K562 (cell line): Measurements from ENCODE around the gene HOXB4. TPM values are rescaled to one million over a fixed set of nuclear protein-coding genes. Genes with fewer than 3 reads are reported as not detected.

Experiments used
- ATF7 ChIP-seq: fragments of 450-650 bp; IDR thresholded peaks from 2 replicates; pipeline ENCODE4 v1.7.1; 2014; ENCODE audit warnings: mild to moderate bottlenecking, moderate library complexity
- CHCHD3 ChIP-seq: fragments of 250-450 bp; sonication (Bioruptor Pico); IDR thresholded peaks from 2 replicates; pipeline ENCODE4 v2.1.2; 2022; ENCODE audit warnings: mild to moderate bottlenecking
- CHD1 ChIP-seq: fragments of 200-600 bp; sonication (generic); IDR thresholded peaks from one replicate; pipeline ENCODE4 v1.6.1; 2012; ENCODE audit warnings: mild to moderate bottlenecking, moderate library complexity, low read length, inconsistent platforms
- CHD2 ChIP-seq: IDR thresholded peaks from 2 replicates; pipeline ENCODE4 v1.6.1; 2011; ENCODE audit warnings: low read depth, low read length
- ELK1 ChIP-seq: sonication (generic); formaldehyde crosslinking; IDR thresholded peaks from 2 replicates; pipeline ENCODE4 v1.8.1; 2022; ENCODE audit warnings: missing genetic modification reagents
- HMGN3 ChIP-seq: IDR thresholded peaks from 2 replicates; pipeline ENCODE4 v1.6.1; 2011; ENCODE audit warnings: borderline replicate concordance, low read depth, mild to moderate bottlenecking, mixed read lengths, low read length; ENCODE audit not compliant: insufficient read length; ENCODE audit errors: extremely low read depth
- HOXB6 ChIP-seq: fragments of 250-450 bp; sonication (Bioruptor Pico); IDR thresholded peaks from 2 replicates; pipeline ENCODE4 v1.5.1; 2022; ENCODE audit warnings: mild to moderate bottlenecking, borderline replicate concordance
- KLF16 ChIP-seq: IDR thresholded peaks from 2 replicates; pipeline ENCODE4 v1.6.1; 2016; ENCODE audit warnings: antibody characterized with exemption
- MCM5 ChIP-seq: fragments of 450-650 bp; IDR thresholded peaks from 2 replicates; pipeline ENCODE4 v1.6.1; 2016; ENCODE audit warnings: low read depth
- MEF2A ChIP-seq: IDR thresholded peaks from 2 replicates; pipeline ENCODE4 v1.6.1; 2011; ENCODE audit warnings: low read depth, mild to moderate bottlenecking, low read length, moderate library complexity; ENCODE audit not compliant: control insufficient read depth
- PCBP2 ChIP-seq: fragments of 200-400 bp; formaldehyde crosslinking; IDR thresholded peaks from 2 replicates; pipeline ENCODE4 v1.6.1; 2018; ENCODE audit warnings: low read length, low read depth, mild to moderate bottlenecking, moderate library complexity; ENCODE audit not compliant: poor library complexity, severe bottlenecking
- RBBP5 ChIP-seq: fragments of 200-600 bp; sonication (generic); IDR thresholded peaks from 2 replicates; pipeline ENCODE4 v1.6.1; 2012; ENCODE audit warnings: borderline replicate concordance, mild to moderate bottlenecking, low read length, control low read depth, inconsistent platforms; ENCODE audit not compliant: insufficient read depth, poor library complexity, severe bottlenecking
- SAP30 ChIP-seq: fragments of 200-600 bp; sonication (generic); IDR thresholded peaks from 2 replicates; pipeline ENCODE4 v1.6.1; 2012; ENCODE audit warnings: borderline replicate concordance, low read depth, mild to moderate bottlenecking, moderate library complexity, low read length, control low read depth, inconsistent platforms; ENCODE audit not compliant: insufficient read depth, poor library complexity, severe bottlenecking
- U2AF1 ChIP-seq: fragments of 200-400 bp; formaldehyde crosslinking; optimal IDR thresholded peaks from 2 replicates; pipeline ENCODE3; 2017; ENCODE audit warnings: mild to moderate bottlenecking, low read depth, low read length, moderate library complexity
- UBTF ChIP-seq, 2 experiments: IDR thresholded peaks; 2 replicates each; pipeline ENCODE4 v1.6.1; 2012; ENCODE audit warnings: improper control_type of control experiment in 2 of 2, low read depth in 2 of 2, low read length in 2 of 2, borderline replicate concordance in 1 of 2
- ZNF277 ChIP-seq: fragments of 250-450 bp; sonication (Bioruptor Pico); IDR thresholded peaks from 2 replicates; pipeline ENCODE4 v1.8.0; 2022; ENCODE audit warnings: inconsistent platforms, mild to moderate bottlenecking, moderate library complexity, borderline replicate concordance
- polyA plus RNA-seq, 8 experiments: library from polyadenylated mRNA; depleted of rRNA in 4 of 8; stranded (reverse) in 5 of 8; unstranded in 3 of 8; fragments of >200 nt; fragmentation: Nextera tagmentation in 2 of 8; fragmentation: Illumina TruSeq in 1 of 8; extraction: Ambion mirVana in 2 of 8; extraction: Trizol in 1 of 8; gene quantifications; 2 replicates each; pipeline versions ENCODE4 v1.2.1 to v1.2.3, GENCODE V29; 2011 to 2014; ENCODE audit warnings: inconsistent platforms in 1 of 8, missing spikeins in 1 of 8
- total RNA-seq, 7 experiments: library from RNA; depleted of rRNA in 6 of 7; stranded (reverse); fragments of >200 nt in 6 of 7; fragmentation: Illumina TruSeq in 2 of 7; extraction: Trizol in 2 of 7; gene quantifications; 2 replicates each; pipeline versions ENCODE4 v1.2.1 to v1.2.3, GENCODE V29; 2011 to 2021; ENCODE audit warnings: low replicate concordance in 1 of 7
- TF ChIP-seq, protein P1 (sequence below), 3 experiments: IDR thresholded peaks in 2 of 3; conservative IDR thresholded peaks in 1 of 3; 2 replicates each; pipeline ENCODE4 v1.5.1; 2011 to 2012; ENCODE audit warnings: low read length in 3 of 3, mild to moderate bottlenecking in 3 of 3, control low read depth in 2 of 3, improper control_type of control experiment in 1 of 3, inconsistent platforms in 1 of 3, low read depth in 1 of 3, mixed read lengths in 1 of 3, moderate library complexity in 1 of 3; ENCODE audit not compliant: insufficient read depth in 2 of 3
- TF ChIP-seq, protein P2 (sequence below): fragments of 200-800 bp; sonication (Bioruptor generic); IDR thresholded peaks from 2 replicates; pipeline ENCODE4 v1.6.1; 2017; ENCODE audit warnings: missing genetic modification characterization, missing compliant biosample characterization

HOXB4 gene
- total and polyA plus RNA-seq, 9 of the 15 experiments (the other 6 are each of a cell fraction or from before 2014, with no cell fraction given) = 1.6 to 34.9 (median 14.9) TPM

- TF ChIP-seq UBTF (IDR thresholded peaks at IDR 0.05; ENCODE audit: borderline replicate concordance in 1 of 2, low read depth in 2 of 2, low read length in 2 of 2) (peak; percentile 95 to 96), MEF2A (no peak), ZNF277 (CRISPR knock-in tag) (no peak), ELK1 (CRISPR knock-in tag) (no peak), CHD1 (peak; percentile 99), PCBP2 (no peak), SAP30 (peak; percentile 77), ATF7 (no peak), U2AF1 (peak; percentile 67), MCM5 (no peak), HMGN3 (peak; percentile 64), RBBP5 (peak; percentile 99), HOXB6 (no peak), CHCHD3 (CRISPR knock-in tag) (no peak), CHD2 (no peak), KLF16 (no peak)
- TF ChIP-seq, protein P1, sequence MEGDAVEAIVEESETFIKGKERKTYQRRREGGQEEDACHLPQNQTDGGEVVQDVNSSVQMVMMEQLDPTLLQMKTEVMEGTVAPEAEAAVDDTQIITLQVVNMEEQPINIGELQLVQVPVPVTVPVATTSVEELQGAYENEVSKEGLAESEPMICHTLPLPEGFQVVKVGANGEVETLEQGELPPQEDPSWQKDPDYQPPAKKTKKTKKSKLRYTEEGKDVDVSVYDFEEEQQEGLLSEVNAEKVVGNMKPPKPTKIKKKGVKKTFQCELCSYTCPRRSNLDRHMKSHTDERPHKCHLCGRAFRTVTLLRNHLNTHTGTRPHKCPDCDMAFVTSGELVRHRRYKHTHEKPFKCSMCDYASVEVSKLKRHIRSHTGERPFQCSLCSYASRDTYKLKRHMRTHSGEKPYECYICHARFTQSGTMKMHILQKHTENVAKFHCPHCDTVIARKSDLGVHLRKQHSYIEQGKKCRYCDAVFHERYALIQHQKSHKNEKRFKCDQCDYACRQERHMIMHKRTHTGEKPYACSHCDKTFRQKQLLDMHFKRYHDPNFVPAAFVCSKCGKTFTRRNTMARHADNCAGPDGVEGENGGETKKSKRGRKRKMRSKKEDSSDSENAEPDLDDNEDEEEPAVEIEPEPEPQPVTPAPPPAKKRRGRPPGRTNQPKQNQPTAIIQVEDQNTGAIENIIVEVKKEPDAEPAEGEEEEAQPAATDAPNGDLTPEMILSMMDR (IDR thresholded peaks at IDR 0.05 in 2 of 3, conservative IDR thresholded peaks at IDR 0.05 in 1 of 3; ENCODE audit: insufficient read depth in 2 of 3, low read depth in 1 of 3, low read length in 3 of 3) = peak in 1 of 3 experiments; percentile 20; a peak in 2 of 6 replicates
- TF ChIP-seq, protein P2, sequence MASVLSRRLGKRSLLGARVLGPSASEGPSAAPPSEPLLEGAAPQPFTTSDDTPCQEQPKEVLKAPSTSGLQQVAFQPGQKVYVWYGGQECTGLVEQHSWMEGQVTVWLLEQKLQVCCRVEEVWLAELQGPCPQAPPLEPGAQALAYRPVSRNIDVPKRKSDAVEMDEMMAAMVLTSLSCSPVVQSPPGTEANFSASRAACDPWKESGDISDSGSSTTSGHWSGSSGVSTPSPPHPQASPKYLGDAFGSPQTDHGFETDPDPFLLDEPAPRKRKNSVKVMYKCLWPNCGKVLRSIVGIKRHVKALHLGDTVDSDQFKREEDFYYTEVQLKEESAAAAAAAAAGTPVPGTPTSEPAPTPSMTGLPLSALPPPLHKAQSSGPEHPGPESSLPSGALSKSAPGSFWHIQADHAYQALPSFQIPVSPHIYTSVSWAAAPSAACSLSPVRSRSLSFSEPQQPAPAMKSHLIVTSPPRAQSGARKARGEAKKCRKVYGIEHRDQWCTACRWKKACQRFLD (CRISPR knock-in tag) = 0 out of 2 replicates have a peak, but pooled peaks have one; percentile 17
These were observed 34.9 kb downstream of the HOXB4 start (continued) for GRCh38 chr17:48543107-48543853.
